Sigmoid colon (tissue), 3 donors: ENCODE results near the gene ADGRE3.

Experiments
- CTCF ChIP-seq, 4 experiments: fragments of 450-650 bp in 3 of 4; fragments of 200-600 bp in 1 of 4; IDR thresholded peaks; one replicate each; pipeline ENCODE4 v1.5.1; 2016 to 2019; ENCODE audit warnings: antibody characterized with exemption in 4 of 4, mild to moderate bottlenecking in 3 of 4, moderate library complexity in 2 of 4
- POLR2A ChIP-seq, 2 donors: fragments of 450-650 bp; IDR thresholded peaks; one replicate each; pipeline ENCODE4 v1.6.1; 2016; ENCODE audit warnings: antibody characterized with exemption in 2 of 2, mild to moderate bottlenecking in 2 of 2, moderate library complexity in 2 of 2

GRCh38 chr19:14659874-14660489 is 14.7 kb downstream of the ADGRE3 start:
- TF ChIP-seq POLR2A (IDR thresholded peaks at IDR 0.05) (no peak), CTCF (IDR thresholded peaks at IDR 0.05) (no peak)
